GM12874 (cell line): ENCODE measurements around the gene SLC5A2.

Experiments used
- TF ChIP-seq, protein P1 (sequence below): IDR thresholded peaks from 2 replicates; pipeline ENCODE4 v1.5.1; 2011; ENCODE audit warnings: low read depth, mild to moderate bottlenecking, control low read depth, low read length, moderate library complexity; ENCODE audit not compliant: insufficient read depth

The SLC5A2 gene

DNA sequence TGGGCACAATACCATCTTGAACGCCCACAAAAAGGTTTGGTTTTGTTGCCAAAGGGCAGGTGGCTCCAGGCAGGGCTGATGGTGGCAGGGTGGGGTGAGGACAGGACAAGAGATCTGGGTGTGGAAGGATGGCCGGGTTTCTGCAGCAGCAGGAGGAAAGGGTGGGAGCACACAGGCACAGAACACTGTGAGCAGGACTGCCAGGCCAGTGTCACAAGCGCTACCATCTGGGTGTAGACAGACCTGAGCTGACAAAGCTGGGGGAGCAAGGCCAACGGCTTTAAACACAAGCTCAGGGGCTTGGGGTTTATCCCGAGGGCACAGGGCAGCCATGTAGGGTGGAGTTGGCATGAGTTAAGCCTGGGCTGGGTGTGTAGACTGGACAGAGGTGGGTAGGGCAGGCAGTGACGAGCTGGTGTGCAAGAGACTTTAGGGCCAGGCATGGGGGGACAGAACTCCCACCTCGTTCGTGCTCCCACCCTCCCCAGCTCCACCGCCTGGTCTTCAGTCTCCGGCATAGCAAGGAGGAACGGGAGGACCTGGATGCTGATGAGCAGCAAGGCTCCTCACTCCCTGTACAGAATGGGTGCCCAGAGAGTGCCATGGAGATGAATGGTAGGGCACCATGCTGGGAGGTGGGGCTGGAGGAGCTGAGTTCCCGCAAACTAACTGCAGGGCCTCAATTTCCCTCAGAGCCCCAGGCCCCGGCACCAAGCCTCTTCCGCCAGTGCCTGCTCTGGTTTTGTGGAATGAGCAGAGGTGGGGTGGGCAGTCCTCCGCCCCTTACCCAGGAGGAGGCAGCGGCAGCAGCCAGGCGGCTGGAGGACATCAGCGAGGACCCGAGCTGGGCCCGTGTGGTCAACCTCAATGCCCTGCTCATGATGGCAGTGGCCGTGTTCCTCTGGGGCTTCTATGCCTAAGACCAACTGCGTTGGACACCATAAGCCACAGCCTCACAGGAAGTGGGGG is 7.0 kb downstream of the SLC5A2 start:
- TF ChIP-seq, protein P1, sequence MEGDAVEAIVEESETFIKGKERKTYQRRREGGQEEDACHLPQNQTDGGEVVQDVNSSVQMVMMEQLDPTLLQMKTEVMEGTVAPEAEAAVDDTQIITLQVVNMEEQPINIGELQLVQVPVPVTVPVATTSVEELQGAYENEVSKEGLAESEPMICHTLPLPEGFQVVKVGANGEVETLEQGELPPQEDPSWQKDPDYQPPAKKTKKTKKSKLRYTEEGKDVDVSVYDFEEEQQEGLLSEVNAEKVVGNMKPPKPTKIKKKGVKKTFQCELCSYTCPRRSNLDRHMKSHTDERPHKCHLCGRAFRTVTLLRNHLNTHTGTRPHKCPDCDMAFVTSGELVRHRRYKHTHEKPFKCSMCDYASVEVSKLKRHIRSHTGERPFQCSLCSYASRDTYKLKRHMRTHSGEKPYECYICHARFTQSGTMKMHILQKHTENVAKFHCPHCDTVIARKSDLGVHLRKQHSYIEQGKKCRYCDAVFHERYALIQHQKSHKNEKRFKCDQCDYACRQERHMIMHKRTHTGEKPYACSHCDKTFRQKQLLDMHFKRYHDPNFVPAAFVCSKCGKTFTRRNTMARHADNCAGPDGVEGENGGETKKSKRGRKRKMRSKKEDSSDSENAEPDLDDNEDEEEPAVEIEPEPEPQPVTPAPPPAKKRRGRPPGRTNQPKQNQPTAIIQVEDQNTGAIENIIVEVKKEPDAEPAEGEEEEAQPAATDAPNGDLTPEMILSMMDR = no peak

DNA sequence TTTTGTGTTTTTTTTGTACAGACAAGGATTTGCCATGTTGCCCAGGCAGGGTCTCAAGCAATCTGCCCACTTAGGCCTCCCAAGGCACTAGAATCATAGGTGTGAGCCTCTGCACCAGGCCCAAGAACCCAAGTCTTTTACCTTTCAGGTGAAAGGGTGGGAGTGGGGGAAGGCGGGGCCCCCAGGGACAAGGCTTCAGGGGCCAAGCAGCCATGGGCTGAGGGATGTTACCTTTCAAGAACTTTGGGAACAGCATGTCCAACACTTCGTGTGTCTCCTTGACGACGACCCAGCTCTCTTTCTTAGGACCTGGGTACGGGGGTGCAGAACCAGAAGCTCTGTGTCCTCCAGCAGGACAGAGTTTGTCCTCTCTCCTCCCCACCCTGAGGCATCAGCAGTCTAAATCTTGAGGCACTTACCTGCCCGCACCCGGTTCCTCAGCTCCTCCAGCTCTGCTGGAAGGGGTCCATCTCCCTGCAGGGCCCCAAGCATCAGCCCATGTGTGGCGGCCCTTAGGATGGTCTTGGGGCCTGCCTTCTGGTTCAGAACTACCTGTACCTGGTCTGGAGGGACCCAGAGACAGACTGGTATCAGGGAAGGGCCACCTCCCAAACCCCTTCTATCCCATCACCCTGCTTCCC is 9.0 kb downstream of the SLC5A2 start:
- TF ChIP-seq, protein P1 = no peak

DNA sequence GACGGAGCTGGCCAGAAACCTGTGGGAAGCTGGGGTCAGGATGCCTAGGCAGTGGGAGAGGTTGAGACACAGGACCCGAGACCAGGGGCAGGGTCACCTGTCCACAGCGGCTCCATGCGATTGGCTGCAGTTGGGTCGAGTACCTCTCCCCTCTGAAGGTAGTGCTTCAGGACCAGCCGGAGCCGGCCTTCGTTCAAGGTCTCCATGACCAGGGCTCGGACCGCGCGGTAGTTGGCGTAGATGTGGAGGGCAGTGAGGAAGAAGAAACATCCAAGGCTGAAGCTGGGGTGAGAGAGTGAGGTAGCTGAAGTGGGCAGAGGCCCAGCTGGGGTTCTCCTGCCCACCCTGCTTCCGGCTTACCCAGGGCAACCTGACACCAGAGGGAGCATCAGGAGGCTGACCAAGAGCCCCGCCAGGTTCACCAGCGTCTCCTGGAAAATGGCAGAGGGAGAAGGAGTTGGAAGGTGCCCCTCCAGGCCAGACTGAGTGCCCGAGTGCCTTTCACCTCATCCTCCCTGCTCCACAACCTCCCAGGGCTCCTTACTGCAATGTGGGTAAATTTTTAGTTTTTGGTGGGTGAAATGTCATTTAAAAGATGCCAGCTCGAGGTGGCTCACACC is 10.7 kb downstream of the SLC5A2 start:
- TF ChIP-seq, protein P1 = no peak

DNA sequence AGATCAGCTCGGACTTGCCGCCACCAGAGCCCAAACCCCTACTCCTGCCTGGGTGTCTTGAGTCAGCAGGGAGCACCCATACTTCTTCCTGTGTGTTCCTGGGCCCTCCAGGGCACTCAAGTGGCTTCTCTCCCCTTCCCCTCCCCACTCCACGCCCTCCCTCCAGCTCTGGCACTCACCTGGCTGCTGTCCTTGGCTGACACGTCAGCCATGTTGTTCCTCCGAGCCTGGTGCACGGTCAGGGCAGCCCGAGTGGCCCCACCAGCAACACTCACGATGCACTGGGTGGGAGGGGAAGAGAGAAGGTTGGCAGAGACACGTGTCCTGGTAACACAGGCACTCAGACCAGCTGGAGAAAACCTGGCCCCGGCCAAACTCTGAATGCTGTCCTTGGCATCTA is 13.7 kb downstream of the SLC5A2 start:
- TF ChIP-seq, protein P1 = no peak

DNA sequence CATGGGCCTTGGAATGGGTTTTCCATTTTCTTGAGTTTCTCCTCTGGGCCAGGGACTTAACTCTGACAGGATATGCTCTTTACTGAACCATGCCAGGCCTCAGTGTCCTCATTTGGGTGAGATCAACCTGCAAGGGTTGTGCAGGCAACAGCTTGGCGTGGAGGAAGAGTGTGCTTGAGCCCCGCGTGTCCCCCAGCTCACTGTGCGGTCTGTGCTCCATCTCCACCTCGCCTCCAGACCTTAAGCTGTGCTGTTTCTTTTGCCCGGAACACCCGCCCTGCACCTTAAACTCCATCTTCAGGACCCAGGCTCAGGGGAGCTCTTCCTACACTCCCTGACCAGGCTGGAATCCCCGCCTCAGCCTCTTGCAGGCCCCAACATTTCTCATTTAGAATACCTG is 15.6 kb downstream of the SLC5A2 start:
- TF ChIP-seq, protein P1 = no peak

DNA sequence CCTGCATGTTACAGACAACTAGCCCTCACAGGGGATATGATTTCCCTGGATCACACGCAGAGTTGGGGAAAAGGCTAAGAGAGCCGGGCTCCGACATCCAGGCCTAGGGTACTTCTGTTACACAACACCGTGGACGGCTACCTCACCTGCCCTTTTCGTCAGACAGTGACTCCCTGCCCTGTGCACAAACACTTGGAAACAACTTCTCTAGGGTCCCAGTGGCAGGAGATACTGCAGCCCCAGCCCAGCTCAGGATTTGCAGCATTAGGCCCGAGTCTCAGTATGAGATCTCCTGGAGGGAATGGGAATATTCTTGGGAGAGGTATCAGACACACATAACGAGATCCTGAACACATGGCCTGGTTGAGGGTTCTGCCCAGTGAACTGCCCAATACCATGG is 17.0 kb downstream of the SLC5A2 start:
- TF ChIP-seq, protein P1 = no peak

DNA sequence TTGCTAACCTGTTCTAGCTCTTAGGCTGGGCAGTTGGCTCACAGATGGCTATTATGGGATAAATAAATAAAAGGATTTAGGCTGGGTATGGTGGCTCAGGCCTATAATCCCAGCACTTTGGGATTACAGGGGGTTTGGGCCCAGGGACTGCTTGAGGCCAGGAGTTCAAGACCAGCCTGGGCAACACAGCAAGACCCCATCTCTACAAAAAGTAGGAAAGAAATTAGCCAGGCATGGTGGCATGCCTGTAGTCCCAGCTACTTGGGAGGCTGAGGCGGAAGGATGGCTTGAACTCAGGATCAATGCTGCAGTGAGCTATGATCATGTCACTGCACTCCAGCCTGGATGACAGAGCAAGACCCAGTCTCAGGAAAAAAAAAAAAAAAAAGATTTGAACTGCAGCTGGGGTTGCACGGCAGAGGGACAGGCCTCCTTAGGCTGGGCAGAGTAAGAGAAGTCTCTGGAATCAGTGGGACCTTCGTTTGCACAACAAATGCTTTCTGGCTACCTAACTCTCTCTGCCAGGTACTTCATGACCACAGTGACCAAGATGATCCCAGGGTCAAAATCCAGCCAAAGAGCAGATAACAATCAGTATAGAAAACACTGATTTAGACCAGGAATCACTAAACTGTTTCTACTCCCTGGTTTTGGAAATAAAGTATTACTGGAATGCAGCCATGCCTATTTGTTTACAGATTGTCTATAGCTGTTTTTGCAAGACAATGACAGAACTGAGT is 18.5 kb downstream of the SLC5A2 start:
- TF ChIP-seq, protein P1 = no peak
